ENCODE data around the gene ACP4.

The ACP4 gene

GRCh38 chr19:50839712-50840655 is 49.8 kb downstream of the ACP4 start:
- no peak for DNase-seq (ENCODE audit: low spot score)
- no peak for TF ChIP-seq CTCF (IDR thresholded peaks at IDR 0.05; ENCODE audit: extremely low read depth, missing control alignments)

GRCh38 chr19:50842130-50842529 is 51.9 kb downstream of the ACP4 start:
- TF ChIP-seq CTCF (IDR thresholded peaks at IDR 0.05; ENCODE audit: extremely low read depth, missing control alignments), result no peak
- no peak for DNase-seq (ENCODE audit: low spot score)

- no peak for DNase-seq (ENCODE audit: low spot score)
- TF ChIP-seq CTCF (IDR thresholded peaks at IDR 0.05; ENCODE audit: extremely low read depth, missing control alignments), result no peak
These were observed 53.0 kb downstream of the ACP4 start for GRCh38 chr19:50843205-50843604.

GRCh38 chr19:50843701-50844221 is 53.5 kb downstream of the ACP4 start:
- no peak for DNase-seq (ENCODE audit: low spot score)
- no peak for TF ChIP-seq CTCF (IDR thresholded peaks at IDR 0.05; ENCODE audit: extremely low read depth, missing control alignments)

GRCh38 chr19:50844296-50844935 is 54.2 kb downstream of the ACP4 start:
- TF ChIP-seq CTCF (IDR thresholded peaks at IDR 0.05; ENCODE audit: extremely low read depth, missing control alignments), result no peak
- DNase-seq (ENCODE audit: low spot score), result no peak
